DOHH2 (cell line): Measurements from ENCODE around the gene RASGRP2.

ENCODE experiments used
- EZH2phosphoT487 ChIP-seq: fragments of 200-600 bp; sonication (generic); IDR thresholded peaks from 2 replicates; pipeline ENCODE4 v1.6.1; 2017; ENCODE audit warnings: borderline replicate concordance, mild to moderate bottlenecking, antibody characterized with exemption, low read length, moderate library complexity, mixed read lengths
- TF ChIP-seq, protein P1 (sequence below): fragments of 200-600 bp; sonication (generic); IDR thresholded peaks from one replicate; pipeline ENCODE4 v1.5.1; 2014; ENCODE audit warnings: antibody characterized with exemption, mild to moderate bottlenecking, low read depth, low read length; ENCODE audit not compliant: poor library complexity, severe bottlenecking

DNA sequence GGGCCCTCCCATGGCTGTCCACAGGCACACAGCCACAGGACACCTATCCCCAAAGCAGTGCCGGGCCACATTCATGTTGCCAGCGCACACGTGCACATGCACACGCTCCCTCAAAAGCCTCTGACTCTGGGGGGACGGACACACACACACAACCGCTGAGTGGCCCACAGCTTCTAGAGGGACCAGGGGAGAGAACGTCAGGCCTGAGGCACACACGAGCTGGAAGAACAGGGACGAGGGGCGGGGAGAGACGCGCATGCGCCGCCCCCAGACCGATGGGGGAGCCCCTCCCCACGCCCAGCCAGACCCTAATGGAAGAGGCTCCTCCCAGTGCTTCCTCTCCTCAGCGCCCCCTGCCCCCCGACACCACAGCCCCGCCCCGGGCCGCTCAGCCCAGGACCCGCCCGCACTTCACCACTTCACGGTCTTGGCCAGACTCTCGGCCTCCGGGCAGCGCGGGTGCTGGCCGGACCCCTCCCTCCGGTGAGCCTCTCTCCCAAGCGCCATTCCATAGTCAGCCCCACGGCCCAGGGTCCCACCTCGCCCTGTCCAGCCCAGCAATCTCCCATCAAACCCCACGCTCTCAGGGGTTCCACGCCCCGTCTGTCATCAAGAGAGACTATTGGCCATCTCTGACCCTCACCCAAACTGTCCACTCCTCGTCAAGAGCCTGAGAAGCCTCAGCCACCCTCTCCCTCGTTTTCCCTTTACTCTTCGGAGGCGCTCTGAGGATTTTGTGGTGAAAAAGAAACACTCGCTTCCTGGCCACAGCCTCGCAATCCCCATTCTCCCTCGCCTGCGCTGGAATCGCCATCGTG lies 32.6 kb downstream of the RASGRP2 start:
- TF ChIP-seq, protein P1, sequence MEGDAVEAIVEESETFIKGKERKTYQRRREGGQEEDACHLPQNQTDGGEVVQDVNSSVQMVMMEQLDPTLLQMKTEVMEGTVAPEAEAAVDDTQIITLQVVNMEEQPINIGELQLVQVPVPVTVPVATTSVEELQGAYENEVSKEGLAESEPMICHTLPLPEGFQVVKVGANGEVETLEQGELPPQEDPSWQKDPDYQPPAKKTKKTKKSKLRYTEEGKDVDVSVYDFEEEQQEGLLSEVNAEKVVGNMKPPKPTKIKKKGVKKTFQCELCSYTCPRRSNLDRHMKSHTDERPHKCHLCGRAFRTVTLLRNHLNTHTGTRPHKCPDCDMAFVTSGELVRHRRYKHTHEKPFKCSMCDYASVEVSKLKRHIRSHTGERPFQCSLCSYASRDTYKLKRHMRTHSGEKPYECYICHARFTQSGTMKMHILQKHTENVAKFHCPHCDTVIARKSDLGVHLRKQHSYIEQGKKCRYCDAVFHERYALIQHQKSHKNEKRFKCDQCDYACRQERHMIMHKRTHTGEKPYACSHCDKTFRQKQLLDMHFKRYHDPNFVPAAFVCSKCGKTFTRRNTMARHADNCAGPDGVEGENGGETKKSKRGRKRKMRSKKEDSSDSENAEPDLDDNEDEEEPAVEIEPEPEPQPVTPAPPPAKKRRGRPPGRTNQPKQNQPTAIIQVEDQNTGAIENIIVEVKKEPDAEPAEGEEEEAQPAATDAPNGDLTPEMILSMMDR, result no peak
- no peak for TF ChIP-seq EZH2phosphoT487
